ENCODE results near the gene CERS4.

GRCh38 chr19:8194528-8195267, 14.5 kb upstream of the CERS4 start:
- TF ChIP-seq EZH2 (IDR thresholded peaks at IDR 0.05; ENCODE audit: insufficient read depth, poor library complexity, severe bottlenecking) (no peak), EZH2phosphoT487 (IDR thresholded peaks at IDR 0.05; ENCODE audit: insufficient read depth, low read depth) (no peak)
